Measurements from ENCODE around the gene MRNIP. TPM values are rescaled to one million over a fixed set of nuclear protein-coding genes. Genes with fewer than 3 reads are reported as not detected.

Gene MRNIP
- total RNA-seq, 1 experiment from 2014 or later = 10.1 TPM

- no peak for DNase-seq (ENCODE audit: low read depth)
These were observed 36.6 kb downstream of the MRNIP start for GRCh38 chr5:179822059-179822432.

- DNase-seq (ENCODE audit: low read depth) = peak; percentile 86
These were observed 37.1 kb downstream of the MRNIP start for GRCh38 chr5:179821298-179822058.

DNA sequence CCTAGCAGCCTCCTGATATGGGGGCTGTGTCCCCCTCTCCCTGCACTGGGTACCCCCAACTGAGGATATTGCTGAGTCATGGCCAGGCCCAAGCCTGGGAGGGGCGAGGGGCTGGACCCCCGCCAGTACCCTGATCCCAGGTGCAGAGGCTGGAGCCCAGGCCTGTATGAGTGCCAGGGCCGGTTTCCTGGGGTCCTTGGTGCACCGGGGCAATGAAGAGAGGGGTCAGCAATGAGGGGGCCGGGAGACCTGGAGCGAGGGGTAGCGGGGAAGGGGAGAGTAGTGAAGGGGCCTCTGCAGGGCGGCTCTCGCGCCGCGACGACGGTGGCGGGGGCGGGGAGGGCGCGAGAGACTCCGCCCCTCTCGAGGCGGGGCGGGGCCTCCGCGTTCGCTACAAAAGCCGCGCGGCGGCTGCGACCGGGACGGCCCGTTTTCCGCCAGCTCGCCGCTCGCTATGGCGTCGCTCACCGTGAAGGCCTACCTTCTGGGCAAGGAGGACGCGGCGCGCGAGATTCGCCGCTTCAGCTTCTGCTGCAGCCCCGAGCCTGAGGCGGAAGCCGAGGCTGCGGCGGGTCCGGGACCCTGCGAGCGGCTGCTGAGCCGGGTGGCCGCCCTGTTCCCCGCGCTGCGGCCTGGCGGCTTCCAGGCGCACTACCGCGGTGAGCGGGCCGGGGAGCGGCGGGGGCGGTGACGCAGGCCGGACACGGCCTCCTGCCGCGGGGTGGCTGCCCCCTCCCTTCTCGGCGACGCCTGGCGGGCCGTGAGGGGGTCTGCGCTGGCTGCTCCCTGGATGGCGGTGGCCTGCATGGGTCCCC is 37.9 kb downstream of the MRNIP start, which contains the start of gene SQSTM1:
Gene SQSTM1, plus strand, starts transcription at position 423 of the 815 bp plus-strand sequence. Its CDS starts 32 bp downstream, at position 455.
- DNase-seq (ENCODE audit: low read depth) = peak; percentile 60

DNA sequence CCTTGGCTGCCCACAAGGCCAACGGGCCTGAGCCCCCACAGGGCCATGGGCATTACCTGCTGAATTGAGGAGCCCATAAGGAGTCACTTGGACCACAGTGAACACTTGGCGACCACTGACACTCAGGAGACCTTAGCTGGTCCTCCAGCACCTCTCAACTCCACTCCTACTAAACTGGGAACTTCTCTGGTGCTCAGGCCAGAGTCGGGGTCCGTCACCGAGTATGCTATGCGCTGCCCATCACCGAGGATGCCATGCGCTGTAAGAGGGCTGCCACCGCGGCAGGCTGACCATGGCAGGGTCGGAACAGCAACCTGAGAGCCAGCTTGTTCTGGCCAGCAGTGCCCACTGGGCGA is 38.5 kb downstream of the MRNIP start:
- no peak for DNase-seq (ENCODE audit: low read depth)

DNA sequence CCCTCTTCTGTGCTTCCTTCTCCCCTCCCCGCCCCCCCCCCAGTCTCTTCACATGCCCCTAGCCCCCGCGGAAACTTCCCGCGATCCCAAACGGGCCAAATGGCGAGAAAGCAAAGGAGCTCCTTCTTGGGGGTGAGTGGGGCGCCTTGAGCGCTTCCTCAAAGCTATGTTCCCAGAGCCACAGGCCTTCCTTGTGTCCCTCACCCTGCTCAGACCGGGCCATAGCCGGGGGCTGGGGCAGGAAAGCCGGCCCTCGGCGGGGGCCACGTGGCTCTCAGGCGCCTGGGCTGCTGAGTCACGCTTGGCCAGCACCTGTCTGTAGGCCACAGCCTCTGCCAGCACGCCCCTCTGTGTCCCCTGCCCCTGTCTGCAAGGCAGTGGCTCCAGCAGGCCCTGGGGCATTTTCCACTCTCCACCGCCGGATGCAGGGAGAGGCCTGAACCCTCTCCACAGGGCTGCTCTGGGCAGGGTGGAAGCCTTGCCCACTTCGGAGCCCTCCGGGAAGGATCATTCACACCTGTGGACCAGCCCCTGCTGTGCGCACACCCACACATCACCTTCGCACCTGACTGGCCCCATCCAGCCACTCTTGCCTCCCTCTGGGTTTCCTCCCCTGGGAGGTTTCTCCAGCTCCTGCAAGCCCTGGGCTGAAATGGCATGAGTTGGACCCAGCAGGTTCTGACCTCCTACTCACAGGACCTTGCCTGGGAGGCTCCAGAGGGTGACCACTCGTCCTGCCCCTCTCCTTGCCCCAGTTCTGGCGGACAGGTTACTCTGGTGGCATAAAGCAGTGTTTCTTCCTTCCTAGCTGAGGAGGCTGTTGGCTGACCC is 39.1 kb downstream of the MRNIP start:
- DNase-seq (ENCODE audit: low read depth) = peak; percentile 82

DNA sequence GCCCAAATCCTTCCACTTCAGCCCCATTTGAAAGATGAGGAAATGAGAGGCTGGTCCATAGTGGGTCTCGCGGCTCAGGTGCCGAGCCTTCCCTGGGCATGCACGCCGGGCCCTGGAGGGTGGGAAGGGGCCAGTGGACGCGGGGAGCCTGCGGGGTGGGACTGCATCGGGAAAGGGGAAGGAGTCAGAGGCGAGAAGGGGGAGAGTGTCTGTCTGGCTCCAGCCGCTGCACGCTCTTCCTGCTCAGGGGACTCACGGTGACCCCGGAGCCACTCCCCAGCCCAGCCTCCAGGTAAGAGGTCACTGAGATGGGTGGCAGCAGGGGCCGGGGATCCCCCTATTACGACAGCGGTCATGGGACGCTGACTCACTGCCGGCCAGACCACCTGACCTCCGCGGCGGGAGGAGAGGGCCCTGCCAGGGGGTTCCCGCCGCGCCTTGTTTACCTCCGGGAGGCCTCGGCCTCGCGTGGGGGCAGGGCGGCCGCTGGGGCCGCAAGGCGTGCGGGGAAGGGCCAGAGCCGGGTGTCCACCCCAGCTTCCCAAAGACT is 39.8 kb downstream of the MRNIP start:
- DNase-seq (ENCODE audit: low read depth) = peak; percentile 96

GRCh38 chr5:179817890-179818745 is 40.5 kb downstream of the MRNIP start:
- no peak for DNase-seq (ENCODE audit: low read depth)

DNA sequence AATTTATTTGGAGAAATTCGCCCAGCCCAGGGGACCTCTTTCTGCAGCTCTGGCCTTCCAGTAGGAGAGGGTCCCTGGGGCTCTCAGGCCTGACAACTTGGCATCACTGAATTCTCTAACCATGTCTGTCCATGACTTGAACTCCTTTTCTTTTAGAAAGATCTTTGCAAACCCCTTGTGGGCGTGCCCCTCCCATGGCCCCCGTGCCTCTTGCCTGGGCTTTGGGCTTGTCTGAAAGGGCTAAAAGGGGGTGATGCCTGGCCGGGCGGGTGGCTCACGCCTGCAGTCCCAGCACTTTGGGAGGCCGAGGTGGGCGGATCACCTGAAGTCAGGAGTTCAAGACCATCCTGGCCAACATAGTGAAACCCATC is 41.2 kb downstream of the MRNIP start:
- DNase-seq (ENCODE audit: low read depth) = no peak

DNA sequence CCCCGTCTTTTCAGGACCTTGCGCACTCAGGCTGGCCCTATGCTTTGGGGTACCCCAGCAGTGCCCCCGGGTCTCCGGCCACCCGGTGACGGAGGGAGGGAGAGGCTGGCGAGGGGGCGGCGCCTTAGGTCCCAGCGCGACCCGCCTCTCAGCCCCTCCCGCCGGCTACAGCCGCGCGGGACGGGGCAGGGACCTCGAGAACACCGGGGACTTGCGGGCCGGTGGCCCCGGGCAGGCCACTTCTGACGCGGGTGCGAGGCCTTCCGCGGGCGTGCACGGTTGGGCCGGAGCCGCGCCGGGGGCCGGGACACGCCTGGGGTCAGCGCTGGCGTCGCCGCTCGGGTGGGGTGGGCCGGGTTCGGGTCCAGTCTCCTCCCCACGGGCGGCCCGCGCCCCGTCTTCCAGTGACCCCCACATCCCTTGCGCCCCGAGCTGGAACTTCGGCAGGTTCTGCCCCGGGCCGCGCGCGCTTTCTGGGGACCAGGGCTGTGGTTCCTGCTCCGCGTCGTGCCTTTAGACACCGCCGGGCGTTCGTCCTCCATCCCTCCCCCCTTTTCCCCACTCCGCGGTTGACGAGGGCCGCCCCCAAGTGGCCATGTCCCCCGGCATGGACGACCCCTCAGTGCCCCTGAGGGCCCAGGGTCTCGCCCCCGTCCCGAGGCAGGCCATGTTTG is 41.7 kb downstream of the MRNIP start:
- no peak for DNase-seq (ENCODE audit: low read depth)

DNA sequence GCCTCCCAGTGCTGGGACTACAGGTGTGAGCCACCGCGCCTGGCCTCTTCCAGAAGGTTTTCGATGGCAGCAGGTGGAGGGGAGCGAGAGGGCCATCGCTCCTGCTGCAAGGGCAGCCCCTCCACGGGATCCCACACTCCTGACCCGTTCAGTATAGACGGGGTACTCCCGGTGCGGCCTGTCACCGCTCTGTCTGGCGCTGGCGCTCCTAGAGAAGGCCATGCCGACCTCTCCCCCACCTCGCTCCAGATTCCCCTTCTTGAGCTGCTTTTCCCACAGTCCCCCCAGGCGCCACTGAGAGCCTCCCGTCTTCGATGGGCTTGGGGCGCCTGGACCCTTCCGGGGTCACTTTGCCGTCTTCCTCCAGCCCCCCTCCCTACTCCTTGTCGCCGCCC is 42.2 kb downstream of the MRNIP start:
- DNase-seq (ENCODE audit: low read depth) = no peak

GRCh38 chr5:179815491-179816249 is 42.9 kb downstream of the MRNIP start:
- DNase-seq (ENCODE audit: low read depth) = no peak

- DNase-seq (ENCODE audit: low read depth) = no peak
These were observed 44.5 kb downstream of the MRNIP start for GRCh38 chr5:179814090-179814489.

- DNase-seq (ENCODE audit: low read depth) = no peak
These were observed 45.5 kb downstream of the MRNIP start for GRCh38 chr5:179812997-179813607.

DNA sequence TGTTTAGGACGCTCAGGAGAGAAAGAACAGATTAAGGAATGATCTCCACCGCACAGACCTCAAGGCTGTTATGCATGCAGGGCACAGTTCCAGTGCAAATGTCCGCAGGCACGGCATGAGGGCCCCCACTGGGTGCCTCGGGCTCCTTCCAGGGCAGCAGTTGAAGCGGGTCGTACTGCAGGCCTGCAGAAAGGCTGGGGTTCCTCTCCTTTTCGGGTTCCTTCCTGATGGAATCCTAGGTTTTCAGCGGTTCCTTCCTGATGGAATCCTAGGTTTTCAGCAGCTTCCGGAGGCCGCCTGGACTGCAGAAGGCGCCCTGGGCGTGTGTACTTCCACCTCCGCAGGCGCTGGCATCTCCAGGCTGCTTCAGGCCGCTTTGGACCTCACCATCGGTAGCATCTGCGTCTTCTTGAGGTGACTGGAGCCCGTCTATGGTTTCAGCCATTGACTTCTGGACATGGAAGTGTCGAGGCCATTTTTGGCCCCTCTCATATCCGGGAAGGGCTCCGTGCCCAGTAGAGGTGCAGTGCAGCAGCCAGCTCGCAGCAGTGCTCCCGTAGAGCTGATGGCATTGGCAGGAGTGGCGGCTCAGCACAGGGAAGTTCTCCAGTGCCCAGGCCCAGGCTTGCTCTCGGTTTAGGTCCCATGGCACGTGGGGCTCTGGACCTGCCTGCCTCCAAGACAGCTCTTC is 46.3 kb downstream of the MRNIP start:
- no peak for DNase-seq (ENCODE audit: low read depth)

- DNase-seq (ENCODE audit: low read depth) = peak; percentile 71
These were observed 52.2 kb downstream of the MRNIP start, which contains the start of gene MGAT4B for GRCh38 chr5:179806250-179807048. TSS of gene MGAT4B (minus strand) at chr5:179806866. CDS start at chr5:179806583, 283 bp downstream.

GRCh38 chr5:179805529-179806249 is 52.9 kb downstream of the MRNIP start:
- no peak for DNase-seq (ENCODE audit: low read depth)

All from HT1080 (cell line).